Measurements from ENCODE around the gene SQSTM1.

Gene SQSTM1

GRCh38 chr5:179795049-179795862 lies 25.4 kb upstream of the SQSTM1 start:
- no peak for DNase-seq

- no peak for DNase-seq
Observed at GRCh38 chr5:179795863-179796833, 24.6 kb upstream of the SQSTM1 start.

GRCh38 chr5:179796877-179797608 lies 23.7 kb upstream of the SQSTM1 start:
- DNase-seq, result no peak

GRCh38 chr5:179797741-179798140 lies 23.0 kb upstream of the SQSTM1 start:
- no peak for DNase-seq

GRCh38 chr5:179798144-179798770 lies 22.4 kb upstream of the SQSTM1 start:
- no peak for DNase-seq

- no peak for DNase-seq
Observed at GRCh38 chr5:179798771-179799643, 21.7 kb upstream of the SQSTM1 start.

GRCh38 chr5:179799644-179799973 lies 21.1 kb upstream of the SQSTM1 start:
- DNase-seq, result no peak

GRCh38 chr5:179800071-179800695 lies 20.5 kb upstream of the SQSTM1 start:
- no peak for DNase-seq

- DNase-seq, result no peak
Observed at GRCh38 chr5:179800696-179801201, 20.0 kb upstream of the SQSTM1 start.

- peak; percentile 52 for DNase-seq
Observed at GRCh38 chr5:179801304-179802206, 19.1 kb upstream of the SQSTM1 start.

GRCh38 chr5:179802207-179802883 lies 18.4 kb upstream of the SQSTM1 start:
- no peak for DNase-seq

GRCh38 chr5:179802950-179803562 lies 17.6 kb upstream of the SQSTM1 start:
- DNase-seq, result no peak

- DNase-seq, result no peak
Observed at GRCh38 chr5:179803651-179804554, 16.8 kb upstream of the SQSTM1 start.

GRCh38 chr5:179804555-179804947 lies 16.2 kb upstream of the SQSTM1 start:
- no peak for DNase-seq

GRCh38 chr5:179805070-179805528 lies 15.6 kb upstream of the SQSTM1 start:
- no peak for DNase-seq

GRCh38 chr5:179805529-179806249 lies 15.0 kb upstream of the SQSTM1 start:
- DNase-seq, result no peak
